ENCODE measurements around the gene ZMIZ2. TPM values are rescaled to one million over a fixed set of nuclear protein-coding genes. Genes with fewer than 3 reads are reported as not detected.
"Not testable (repeated sequence)": the region's sequence is repeated elsewhere in the genome, so short reads cannot be mapped to it uniquely, and the experiment has no call there.

The ZMIZ2 gene
- total RNA-seq, 2 experiments from 2014 or later: 103 to 120 TPM

DNA sequence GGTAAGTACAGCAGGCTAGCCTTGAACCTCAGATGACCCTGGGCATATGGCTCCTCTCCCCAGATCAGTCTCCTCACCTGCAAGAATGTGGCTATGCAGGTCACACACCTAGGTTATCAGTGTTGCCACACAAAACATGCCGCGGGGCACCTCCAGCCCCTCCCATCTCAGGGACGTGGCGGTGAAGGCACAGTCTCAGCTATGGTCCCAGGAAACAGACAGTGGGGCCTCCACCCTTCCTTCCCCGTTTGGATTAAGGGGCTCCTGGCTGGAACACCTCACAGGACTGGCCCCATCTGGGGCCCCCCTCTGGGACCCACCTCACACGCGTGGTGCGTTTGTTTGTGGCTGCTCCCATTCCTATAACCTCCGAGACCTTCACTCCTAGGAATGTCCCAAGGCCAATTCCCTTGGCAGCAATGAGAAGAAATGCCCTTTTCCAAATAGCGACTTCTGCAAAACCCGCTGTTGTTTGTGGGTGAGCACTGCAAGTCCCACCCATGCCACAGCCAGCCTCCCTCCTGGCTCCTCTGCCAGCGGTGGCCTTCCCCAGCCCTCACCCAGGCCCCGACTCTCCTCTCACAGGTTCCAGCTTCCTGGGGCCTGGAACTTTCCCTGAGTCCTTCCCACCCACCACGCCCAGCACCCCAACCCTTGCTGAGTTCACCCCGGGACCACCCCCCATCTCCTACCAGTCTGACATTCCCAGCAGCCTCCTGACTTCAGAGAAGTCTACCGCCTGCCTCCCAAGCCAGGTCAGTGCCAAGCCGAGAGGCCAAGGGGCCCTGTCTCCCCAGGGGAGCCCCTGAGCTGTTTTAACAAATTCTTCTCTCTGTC lies 17.1 kb downstream of the ZMIZ2 start:
- CTCF ChIA-PET: interaction anchor here (0.6 to 0.8 kb wide), 2 partner anchors 154 to 230 kb away, joined by 3 read pairs; no protein-coding TSS in a partner anchor
- no peaks in the 10 kb centered on the region for H3K9me3 Mint-ChIP-seq (ENCODE audit: low read depth)
- no peak overlapping the region for H3K27ac Mint-ChIP-seq
- H3K36me3 Mint-ChIP-seq: peaks cover 26% of the 10 kb centered on the region
- H3K27me3 Mint-ChIP-seq: peaks cover 2% of the 10 kb centered on the region
- no peak overlapping the region for H3K4me3 Mint-ChIP-seq
- no peak for ATAC-seq
- no peak for DNase-seq
- H3K4me1 Mint-ChIP-seq: peaks cover 34% of the 10 kb centered on the region

DNA sequence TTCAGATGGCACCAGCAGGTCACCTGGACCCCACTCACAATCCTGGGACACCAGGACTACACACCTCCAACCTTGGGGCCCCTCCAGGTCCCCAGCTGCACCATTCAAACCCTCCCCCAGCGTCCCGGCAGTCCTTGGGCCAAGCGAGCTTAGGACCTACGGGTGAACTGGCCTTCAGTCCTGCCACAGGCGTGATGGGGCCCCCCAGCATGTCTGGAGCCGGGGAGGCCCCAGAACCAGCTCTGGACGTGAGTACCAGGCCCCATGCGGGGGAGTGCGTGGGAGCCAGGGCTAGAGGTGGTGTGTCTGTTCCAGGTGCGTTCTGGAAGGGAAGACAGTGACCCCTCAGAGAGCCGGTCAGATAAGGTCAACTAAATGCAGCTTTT lies 17.8 kb downstream of the ZMIZ2 start:
- Mint-ChIP-seq H3K4me1 (peaks cover 37% of the 10 kb centered on the region), H3K27ac (no peak overlapping the region), H3K9me3 (ENCODE audit: low read depth) (no peaks in the 10 kb centered on the region), H3K36me3 (peaks cover 26% of the 10 kb centered on the region), H3K4me3 (no peak overlapping the region), H3K27me3 (peaks cover 5% of the 10 kb centered on the region)
- DNase-seq (no peak), ATAC-seq (no peak)
- CTCF ChIA-PET: interaction anchor here (0.6 to 0.8 kb wide), 2 partner anchors 154 to 371 kb away, joined by 3 to 4 read pairs; no protein-coding TSS in a partner anchor

DNA sequence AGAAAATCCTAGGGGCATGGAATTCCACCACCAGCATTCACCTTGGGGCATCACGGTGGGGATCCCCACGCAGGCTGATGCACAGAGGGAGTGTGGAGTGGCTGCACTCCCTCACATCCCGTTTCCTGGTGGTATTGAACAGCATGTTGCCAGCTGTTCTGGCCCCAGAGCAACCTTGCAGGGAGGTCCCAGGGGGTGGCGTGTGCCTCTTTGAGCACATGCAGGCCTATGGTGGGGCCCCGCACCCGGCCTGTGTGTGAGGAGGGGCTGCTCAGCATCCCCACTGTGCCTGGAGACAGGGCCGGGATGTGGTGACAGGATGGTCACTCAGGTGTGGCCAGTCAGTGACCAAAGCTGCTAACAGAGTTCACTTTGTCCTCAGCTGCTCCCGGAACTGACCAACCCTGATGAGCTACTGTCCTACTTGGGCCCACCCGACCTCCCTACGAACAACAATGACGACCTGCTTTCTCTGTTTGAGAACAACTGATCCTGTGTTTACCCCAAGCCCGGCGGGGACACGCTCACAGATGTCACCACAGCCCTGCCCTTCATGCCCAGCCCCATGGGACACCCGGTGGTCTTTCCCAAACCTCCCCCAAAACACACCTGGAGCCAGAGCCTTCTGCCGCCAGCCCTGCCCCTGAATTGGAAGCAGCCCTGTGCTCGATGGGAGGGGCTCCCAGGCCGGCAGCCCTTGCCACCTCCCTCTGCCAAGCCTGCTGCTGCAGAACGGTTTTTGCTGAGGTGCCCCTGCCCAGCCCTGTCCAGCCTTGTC lies 18.7 kb downstream of the ZMIZ2 start:
- DNase-seq (no peak), ATAC-seq (no peak)
- peaks cover 22% of the 10 kb centered on the region for H3K36me3 Mint-ChIP-seq
- no peaks in the 10 kb centered on the region for H3K9me3 Mint-ChIP-seq (ENCODE audit: low read depth)
- H3K4me3 Mint-ChIP-seq: no peak overlapping the region
- peaks cover 39% of the 10 kb centered on the region for H3K4me1 Mint-ChIP-seq
- CTCF ChIA-PET: interaction anchor here (0.6 to 1.5 kb wide), 2 partner anchors 37 to 370 kb away, joined by 3 to 4 read pairs; no protein-coding TSS in a partner anchor
- no peak overlapping the region for H3K27ac Mint-ChIP-seq
- H3K27me3 Mint-ChIP-seq: peaks cover 7% of the 10 kb centered on the region

DNA sequence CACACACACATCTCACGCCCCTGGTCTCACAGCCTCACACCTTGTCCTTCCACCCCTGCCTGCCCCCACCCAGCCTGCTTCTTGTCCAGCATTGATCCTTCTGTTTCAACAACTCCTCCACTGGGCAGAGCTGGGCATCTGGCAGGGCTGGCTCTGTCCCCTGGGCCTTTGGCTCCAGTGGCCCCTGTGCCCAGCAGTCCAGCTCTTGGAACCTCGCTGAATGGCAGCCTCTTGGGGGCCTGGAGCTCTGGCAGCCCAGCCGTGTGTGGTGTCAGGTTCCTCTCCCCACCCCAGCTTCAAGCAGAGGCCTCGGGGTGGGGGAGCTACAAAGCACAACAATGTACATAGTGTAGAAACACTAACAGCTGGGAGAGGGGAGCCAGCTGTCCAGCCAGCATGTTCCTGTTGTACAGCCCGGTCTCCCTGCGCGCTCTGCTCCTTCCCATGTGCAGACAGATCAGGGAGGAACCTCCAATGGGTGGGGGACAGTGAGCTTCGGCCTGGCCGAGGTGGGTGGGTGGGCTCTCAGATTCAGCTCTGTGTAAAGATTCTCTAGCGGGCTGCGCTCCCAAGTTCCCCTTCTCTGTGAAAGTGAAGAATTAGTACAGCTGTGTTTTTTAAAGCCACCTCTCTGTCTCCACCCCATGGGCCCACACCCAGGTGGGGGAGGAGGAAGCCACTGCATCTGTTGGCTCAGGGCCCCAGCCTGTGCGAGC lies 19.4 kb downstream of the ZMIZ2 start:
- H3K36me3 Mint-ChIP-seq: peaks cover 22% of the 10 kb centered on the region
- H3K27ac Mint-ChIP-seq: peak overlapping the region; percentile 57
- CTCF ChIA-PET: interaction anchor here (0.5 to 1.5 kb wide), 6 partner anchors 18 to 336 kb away, joined by 3 read pairs; partner anchors contain the start of gene ZMIZ2
- peaks cover 7% of the 10 kb centered on the region for H3K27me3 Mint-ChIP-seq
- no peak overlapping the region for H3K4me3 Mint-ChIP-seq
- H3K9me3 Mint-ChIP-seq (ENCODE audit: low read depth): no peaks in the 10 kb centered on the region
- DNase-seq (peak; percentile 63), ATAC-seq (peak; percentile 67)
- H3K4me1 Mint-ChIP-seq: peaks cover 39% of the 10 kb centered on the region

DNA sequence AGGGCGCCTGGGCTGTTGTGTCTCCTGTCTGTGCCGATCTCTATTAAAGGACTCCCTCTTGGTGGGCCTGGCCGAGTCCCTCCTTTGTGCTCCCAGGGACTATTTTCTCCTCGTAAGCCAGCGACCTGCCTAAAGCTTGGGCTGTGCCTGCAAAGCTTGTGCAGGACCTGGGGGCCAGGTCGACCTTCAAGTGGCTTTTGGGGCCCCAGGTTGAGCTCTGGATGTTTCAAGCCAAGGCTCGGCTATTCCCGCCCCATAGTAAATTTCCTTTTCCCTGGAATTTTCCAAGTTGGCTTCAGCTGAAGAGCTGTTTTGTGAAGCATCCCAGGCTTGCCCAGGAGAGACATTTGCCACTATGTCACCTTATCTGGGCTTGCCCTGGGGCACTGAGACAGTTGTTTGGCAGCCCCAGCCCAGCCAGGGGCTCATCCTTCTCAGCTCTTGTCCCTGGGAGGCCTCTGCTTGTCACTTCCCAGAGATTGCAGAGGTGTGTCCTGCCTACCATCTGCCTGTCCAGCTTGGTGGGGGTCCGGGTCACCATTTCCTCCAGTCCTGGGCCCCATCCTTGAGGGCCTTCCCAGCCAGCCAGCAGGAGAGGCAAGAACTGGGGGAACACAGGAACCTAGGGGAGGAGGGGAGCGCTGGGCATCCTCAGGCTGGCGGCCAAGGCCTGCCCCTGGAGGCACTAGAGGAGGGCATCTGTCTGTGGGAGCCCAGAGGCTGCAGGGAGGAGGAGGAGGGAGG lies 20.2 kb downstream of the ZMIZ2 start:
- DNase-seq (no peak), ATAC-seq (no peak)
- H3K4me1 Mint-ChIP-seq: peaks cover 39% of the 10 kb centered on the region
- H3K27me3 Mint-ChIP-seq: peaks cover 9% of the 10 kb centered on the region
- no peak overlapping the region for H3K4me3 Mint-ChIP-seq
- CTCF ChIA-PET: interaction anchor here (0.7 to 1.5 kb wide), 5 partner anchors 19 to 173 kb away, joined by 3 read pairs; partner anchors contain the start of gene ZMIZ2
- peak overlapping the region; percentile 57 for H3K27ac Mint-ChIP-seq
- no peaks in the 10 kb centered on the region for H3K9me3 Mint-ChIP-seq (ENCODE audit: low read depth)
- peaks cover 19% of the 10 kb centered on the region for H3K36me3 Mint-ChIP-seq

DNA sequence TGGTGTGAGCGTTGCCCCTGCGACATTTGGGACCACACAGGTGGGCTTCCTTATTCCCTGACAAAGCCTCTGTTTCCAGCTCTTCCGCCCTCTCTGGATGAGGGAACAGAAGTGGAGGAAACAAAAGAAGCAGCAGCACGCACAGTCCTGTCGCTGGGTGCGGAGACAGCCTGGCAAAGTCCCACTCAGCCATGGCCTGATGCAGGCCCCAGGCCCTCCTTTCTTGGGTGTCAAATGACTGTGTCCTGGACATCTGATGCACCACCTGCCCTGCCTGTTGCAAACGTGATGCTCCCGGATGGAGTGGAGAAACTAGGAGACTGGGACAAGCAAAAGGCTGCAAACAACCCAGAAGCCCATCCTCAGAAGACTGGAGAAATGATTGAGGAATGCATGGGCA lies 20.7 kb downstream of the ZMIZ2 start:
- Mint-ChIP-seq H3K36me3 (peaks cover 15% of the 10 kb centered on the region), H3K27ac (peak overlapping the region; percentile 67), H3K4me3 (peak overlapping the region; percentile 18), H3K4me1 (peaks cover 39% of the 10 kb centered on the region), H3K9me3 (ENCODE audit: low read depth) (no peaks in the 10 kb centered on the region), H3K27me3 (peaks cover 9% of the 10 kb centered on the region)
- ATAC-seq (no peak), DNase-seq (no peak)
- CTCF ChIA-PET: no interaction called here

DNA sequence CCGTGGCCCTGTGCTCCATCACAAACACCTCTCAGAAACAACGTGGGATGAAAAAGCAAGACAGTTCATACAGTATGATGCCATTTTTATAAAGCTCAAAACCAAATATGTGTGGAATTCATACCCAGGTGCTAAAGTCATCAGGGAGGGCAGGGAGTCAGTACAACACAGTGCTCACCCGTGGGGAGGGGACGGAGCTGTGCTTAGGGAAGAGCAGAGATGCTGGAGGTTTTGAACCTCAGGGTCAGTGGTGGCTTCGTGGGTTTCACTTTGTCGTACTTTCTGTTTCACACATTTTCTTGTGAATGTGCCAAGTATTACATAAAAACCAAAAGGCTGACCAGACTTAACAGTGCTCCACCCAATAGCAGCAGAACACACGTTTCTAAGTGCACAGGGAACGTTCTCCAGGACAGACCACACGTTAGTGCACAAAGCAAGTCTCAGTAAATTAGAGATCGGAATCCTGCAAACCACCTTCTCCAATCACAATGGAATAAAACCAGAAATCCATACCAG lies 21.2 kb downstream of the ZMIZ2 start:
- Mint-ChIP-seq H3K27ac (peak overlapping the region; percentile 67), H3K4me3 (peak overlapping the region; percentile 18), H3K4me1 (peaks cover 39% of the 10 kb centered on the region), H3K36me3 (peaks cover 13% of the 10 kb centered on the region), H3K9me3 (ENCODE audit: low read depth) (no peaks in the 10 kb centered on the region), H3K27me3 (peaks cover 9% of the 10 kb centered on the region)
- DNase-seq: peak; percentile 77
- CTCF ChIA-PET: interaction anchor here (0.8 to 1.7 kb wide), 2 partner anchors 10 to 152 kb away, joined by 3 to 4 read pairs; no protein-coding TSS in a partner anchor
- ATAC-seq: peak; percentile 76

DNA sequence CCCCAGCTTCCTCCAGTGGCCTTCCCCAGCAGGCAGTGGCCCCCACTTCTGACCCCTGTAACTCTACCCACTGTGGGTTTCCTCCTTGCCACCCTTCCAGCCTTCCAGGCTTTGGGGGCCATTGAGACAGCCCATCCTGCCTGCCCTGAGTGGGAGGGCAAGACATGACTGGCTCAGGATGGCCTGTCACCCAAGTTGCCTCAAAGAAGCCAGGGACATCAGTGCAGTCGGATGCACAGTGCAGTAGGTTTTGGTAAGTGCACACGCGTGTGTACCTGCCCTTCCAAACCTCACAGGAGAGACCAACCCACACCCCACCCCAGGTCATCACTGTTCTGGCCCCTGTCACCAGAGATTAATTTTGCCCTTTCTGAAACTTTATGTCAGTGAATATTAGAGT lies 22.7 kb downstream of the ZMIZ2 start:
- Mint-ChIP-seq H3K27me3 (peaks cover 16% of the 10 kb centered on the region), H3K36me3 (peaks cover 9% of the 10 kb centered on the region), H3K4me3 (no peak overlapping the region), H3K9me3 (ENCODE audit: low read depth) (no peaks in the 10 kb centered on the region), H3K27ac (no peak overlapping the region), H3K4me1 (peaks cover 39% of the 10 kb centered on the region)
- DNase-seq: no peak
- CTCF ChIA-PET: interaction anchor here (0.6 to 1.7 kb wide), 3 partner anchors 8 to 1032 kb away, joined by 3 to 4 read pairs (median 4); no protein-coding TSS in a partner anchor
- no peak for ATAC-seq

DNA sequence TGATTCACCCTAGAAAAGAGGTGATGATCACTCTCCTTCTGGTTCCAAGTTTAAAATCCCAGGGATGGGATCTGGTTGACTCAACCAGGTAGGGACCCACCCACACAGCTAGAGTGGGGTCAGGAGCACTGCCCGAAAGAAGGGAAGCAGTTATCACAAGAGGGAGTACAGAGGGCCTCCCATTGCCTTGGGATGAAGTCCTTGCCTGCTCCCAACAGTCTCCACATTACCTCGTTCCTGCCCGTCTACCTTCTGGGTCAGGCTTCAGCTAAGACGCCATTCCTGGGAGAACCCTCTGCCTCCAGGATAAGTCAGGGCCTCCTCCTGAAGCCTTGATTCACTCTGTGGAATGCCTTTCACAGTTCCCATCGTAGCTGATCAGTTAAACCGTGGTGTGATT lies 23.8 kb downstream of the ZMIZ2 start:
- Mint-ChIP-seq H3K4me1 (peaks cover 38% of the 10 kb centered on the region), H3K4me3 (no peak overlapping the region), H3K27ac (no peak overlapping the region), H3K9me3 (ENCODE audit: low read depth) (no peaks in the 10 kb centered on the region), H3K27me3 (peaks cover 16% of the 10 kb centered on the region), H3K36me3 (peaks cover 4% of the 10 kb centered on the region)
- CTCF ChIA-PET: interaction anchor here (1.0 kb wide), 1 partner anchor 9 kb away, joined by 3 read pairs; no protein-coding TSS in a partner anchor
- no peak for DNase-seq
- no peak for ATAC-seq

DNA sequence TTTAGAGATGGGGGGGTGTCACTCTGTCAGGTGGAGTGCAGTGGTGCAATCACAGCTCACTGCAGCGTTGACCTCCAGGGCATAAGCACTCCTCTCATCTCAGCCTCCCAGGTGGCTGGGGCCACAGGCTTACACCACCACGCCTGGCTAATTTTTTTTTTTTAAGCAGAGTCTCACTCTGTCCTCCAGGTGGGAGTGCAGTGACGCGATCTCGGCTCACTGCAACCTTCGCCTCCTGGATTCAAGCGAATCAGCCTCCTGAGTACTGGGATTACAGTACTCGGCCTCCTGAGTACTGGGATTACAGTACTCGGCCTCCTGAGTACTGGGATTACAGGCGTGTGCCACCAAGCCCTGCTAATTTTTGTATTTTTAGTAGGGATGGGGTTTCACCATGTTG lies 24.2 kb downstream of the ZMIZ2 start:
- Mint-ChIP-seq H3K27me3 (peaks cover 16% of the 10 kb centered on the region), H3K27ac (no peak overlapping the region), H3K36me3 (peaks cover 4% of the 10 kb centered on the region), H3K4me1 (peaks cover 34% of the 10 kb centered on the region), H3K4me3 (no peak overlapping the region), H3K9me3 (ENCODE audit: low read depth) (no peaks in the 10 kb centered on the region)
- DNase-seq: no peak
- CTCF ChIA-PET: no interaction called here
- ATAC-seq: no peak

DNA sequence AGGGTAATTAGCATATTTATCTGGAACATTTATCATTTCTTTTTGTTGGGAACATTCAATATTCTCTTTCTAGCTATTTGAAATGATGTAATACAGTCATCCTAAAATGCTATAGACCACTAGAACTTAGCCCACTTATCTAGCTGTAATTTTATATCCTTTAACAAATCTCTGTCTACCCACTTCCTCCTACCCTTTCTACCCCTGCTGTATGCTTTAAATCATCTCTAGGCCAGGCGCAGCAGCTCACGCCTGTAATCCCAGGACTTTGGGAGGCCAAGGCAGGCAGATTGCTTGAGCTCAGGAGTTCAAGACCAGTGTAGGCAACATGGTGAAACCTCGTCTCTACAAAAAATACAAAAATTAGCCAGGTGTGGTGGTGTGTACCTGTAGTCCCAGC lies 25.8 kb downstream of the ZMIZ2 start:
- ATAC-seq; H3K4me3 Mint-ChIP-seq; H3K36me3 Mint-ChIP-seq; H3K27ac Mint-ChIP-seq; DNase-seq; CTCF ChIA-PET; H3K9me3 Mint-ChIP-seq (ENCODE audit: low read depth): not testable (repeated sequence)
- Mint-ChIP-seq H3K4me1 (peaks cover 17% of the 10 kb centered on the region), H3K27me3 (peaks cover 16% of the 10 kb centered on the region)

DNA sequence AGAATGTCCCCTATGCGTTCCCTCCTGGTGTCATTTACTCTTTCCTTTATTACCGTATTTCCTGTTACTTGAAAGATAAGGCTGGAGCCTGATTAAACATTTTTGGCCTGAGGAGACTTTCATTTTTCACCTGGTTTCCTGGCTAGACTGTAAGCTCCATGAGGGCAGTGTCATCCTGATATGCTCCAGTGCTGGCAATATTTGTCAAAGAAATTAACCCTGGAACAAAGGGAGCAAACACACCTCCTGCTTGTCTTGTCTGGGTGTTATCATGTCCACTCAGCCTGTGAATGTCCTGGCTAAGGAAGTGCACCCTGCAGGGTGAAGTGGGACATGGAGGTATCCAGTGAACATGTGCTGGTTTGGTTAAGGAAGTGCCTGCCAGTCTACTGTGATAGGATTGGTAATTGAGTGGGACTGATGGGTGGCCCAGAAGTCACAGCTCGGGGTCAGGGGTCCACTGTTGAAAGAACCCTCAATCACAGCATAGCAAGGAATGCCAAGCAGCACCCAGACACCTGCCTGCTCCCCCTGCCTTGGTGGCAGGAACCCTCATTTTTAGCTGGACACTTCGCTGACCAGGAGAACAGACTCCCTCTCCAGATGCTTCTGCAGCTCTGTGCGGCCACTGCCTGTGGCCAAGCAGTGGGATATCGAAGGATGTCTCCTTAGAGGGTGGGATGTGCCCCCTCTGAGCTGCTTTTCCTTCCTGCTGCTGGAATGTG lies 26.9 kb downstream of the ZMIZ2 start:
- no peak overlapping the region for H3K27ac Mint-ChIP-seq
- H3K9me3 Mint-ChIP-seq (ENCODE audit: low read depth): no peaks in the 10 kb centered on the region
- CTCF ChIA-PET: interaction anchor here (0.6 kb wide), 1 partner anchor 100 kb away, joined by 3 read pairs; no protein-coding TSS in a partner anchor
- peaks cover 7% of the 10 kb centered on the region for H3K4me1 Mint-ChIP-seq
- H3K36me3 Mint-ChIP-seq: no peaks in the 10 kb centered on the region
- DNase-seq (no peak), ATAC-seq (no peak)
- H3K4me3 Mint-ChIP-seq: no peak overlapping the region
- peaks cover 14% of the 10 kb centered on the region for H3K27me3 Mint-ChIP-seq
